HG03575 (cell line): Measurements from ENCODE around the gene GGA1.

ENCODE experiments used
- ATAC-seq: cut with Tn5 transposase; IDR thresholded peaks from one replicate; pipeline ENCODE4 v1.9.1; 2021; ENCODE audit not compliant: unreplicated experiment, insufficient number of reproducible peaks, low FRiP score; ENCODE audit errors: extremely low read depth

The GGA1 gene

DNA sequence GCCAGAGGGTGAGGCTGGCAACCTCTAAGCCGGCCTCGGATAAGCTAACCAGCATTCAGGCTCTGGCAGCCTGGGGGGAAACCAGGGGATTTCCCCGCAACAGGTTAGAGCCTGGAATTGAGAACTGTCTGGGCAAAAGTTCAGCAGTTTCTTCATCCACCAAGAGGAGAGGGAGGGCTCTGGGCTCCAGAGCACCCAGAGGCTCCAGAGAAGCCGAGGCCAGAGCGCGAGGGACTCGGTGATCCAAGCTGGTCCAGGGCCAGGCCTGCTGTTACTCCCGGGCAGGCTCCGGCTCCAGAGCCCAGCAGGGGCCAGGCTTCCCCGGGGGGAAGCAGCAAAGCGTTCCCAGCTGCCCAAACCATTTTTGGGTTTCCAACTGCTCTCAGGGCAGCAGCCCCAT, 17.5 kb downstream of the GGA1 start:
- ATAC-seq = no peak

DNA sequence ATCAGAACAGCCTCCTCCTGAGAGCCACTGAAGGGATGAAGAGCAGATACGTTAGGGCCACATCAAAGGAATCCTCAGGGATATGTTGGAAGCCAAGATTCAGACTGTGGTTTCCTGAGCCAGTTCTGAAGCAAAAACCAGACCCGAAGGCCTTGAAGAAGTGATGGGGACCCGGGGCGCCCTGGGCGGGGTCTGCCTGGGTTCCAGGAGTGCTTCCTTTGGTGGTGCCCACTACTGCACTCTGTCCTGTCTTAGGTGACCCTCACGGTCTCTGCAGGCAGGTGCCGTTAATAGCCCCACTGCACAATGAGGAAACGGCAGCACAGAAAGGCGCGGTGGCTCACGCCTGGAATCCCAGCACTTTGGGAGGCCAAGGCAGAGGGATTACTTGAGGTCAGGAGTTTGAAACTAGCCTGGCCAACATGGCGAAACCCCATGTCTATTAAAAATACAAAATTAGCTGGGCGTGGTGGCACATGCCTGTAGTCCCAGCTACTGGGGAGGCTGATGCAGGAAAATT, 18.0 kb downstream of the GGA1 start:
- no peak for ATAC-seq

DNA sequence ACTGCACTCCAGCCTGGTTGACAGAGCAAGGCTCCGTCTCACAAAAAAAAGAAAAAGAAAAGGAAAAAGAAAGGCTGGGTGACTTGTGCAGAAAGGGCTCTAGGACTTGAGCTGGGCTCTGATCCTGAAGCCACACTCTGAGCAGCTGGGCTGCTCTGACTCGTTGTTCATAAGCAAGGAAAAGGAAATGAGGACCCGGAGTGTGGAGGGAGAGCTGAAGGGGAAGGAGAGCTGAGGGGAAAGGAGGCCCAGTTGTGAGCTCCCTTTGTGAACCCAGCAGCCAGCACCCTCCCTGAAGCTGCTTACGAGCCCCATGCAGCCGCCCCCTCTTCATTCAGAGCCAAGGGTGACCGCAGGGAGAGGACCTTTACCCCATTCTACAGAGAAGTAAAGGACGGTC, 18.5 kb downstream of the GGA1 start:
- ATAC-seq = no peak

DNA sequence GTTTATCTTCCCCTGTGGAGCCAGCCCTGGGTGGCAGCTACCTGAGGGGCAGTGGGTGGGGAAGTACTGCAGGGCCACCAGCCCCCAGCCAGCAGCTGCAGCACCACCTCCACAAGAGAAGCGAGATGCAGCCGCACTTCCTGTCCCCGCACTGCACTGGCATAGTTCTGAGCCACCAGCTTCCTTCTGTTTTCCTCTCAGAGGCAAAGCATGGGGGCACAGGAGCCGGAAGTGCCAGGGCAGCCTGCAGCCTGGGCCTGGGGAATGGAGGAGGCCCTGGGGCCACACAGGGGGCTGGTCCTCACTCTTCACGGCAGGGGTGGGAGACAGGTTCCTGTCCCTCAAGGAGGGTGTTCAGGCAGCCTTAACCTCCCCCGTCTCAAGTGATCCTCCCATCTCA, 18.9 kb downstream of the GGA1 start:
- ATAC-seq = no peak

DNA sequence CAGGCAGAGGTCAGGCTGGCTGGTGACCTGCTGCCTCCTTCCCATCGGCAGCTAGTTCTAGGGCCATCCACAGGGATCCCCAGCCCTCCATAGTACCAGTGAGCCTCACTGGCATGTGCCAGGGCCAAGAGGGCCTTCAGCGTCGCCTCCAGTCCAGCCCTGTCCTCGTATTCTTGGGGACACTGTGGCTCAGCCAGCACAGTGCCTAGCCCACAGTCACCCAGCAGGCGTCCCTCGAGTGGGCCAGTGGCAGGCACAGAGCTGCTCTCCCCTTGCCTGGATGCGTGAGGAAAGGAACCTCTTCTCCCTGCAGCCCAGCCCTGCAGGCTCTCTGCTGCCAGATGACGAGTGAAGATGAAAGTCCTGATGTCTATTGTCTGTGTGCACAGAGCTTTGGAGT, 20.2 kb downstream of the GGA1 start:
- ATAC-seq = no peak

DNA sequence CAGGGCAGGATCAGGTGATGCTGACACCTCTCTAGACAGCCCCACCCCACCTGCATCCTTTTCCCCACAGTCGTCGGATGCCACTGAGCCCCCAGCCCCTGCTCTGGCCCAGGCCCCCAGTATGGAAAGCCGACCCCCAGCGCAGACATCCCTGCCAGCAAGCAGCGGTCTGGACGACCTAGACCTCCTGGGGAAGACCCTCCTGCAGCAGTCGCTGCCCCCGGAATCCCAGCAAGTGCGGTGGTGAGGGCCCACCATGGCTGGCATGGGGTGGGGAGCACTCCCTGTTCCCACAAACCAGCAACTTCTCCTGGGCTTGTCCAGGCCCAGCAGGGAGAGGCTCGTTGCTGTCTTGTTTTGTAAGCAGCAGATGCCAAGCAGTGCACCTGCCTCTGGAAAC, 21.3 kb downstream of the GGA1 start:
- no peak for ATAC-seq

DNA sequence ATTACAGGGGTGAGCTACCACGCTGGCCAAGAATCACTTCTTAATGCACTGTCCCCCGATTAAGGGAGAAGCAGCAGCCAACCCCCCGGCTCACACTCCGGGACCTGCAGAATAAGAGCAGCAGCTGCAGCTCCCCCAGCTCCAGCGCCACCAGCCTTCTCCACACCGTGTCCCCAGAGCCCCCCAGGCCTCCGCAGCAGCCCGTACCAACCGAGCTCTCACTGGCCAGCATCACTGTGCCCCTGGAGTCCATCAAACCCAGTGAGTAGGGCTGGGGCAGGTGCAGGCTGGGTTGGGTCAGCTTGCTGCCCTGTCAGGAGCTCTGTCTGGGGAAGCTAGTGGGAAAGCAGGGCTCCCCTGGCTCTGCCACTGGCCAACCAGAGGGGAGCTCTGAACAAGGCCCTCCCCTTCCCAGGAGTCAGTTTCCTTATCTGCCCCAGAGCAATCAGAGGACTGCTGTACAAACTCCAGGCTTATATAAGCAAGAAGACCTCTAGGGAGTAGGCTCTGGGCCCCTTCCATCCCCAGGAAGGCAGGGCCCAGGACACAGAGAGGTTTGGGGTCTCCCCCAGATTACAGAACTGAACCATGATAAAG, 22.3 kb downstream of the GGA1 start:
- no peak for ATAC-seq

DNA sequence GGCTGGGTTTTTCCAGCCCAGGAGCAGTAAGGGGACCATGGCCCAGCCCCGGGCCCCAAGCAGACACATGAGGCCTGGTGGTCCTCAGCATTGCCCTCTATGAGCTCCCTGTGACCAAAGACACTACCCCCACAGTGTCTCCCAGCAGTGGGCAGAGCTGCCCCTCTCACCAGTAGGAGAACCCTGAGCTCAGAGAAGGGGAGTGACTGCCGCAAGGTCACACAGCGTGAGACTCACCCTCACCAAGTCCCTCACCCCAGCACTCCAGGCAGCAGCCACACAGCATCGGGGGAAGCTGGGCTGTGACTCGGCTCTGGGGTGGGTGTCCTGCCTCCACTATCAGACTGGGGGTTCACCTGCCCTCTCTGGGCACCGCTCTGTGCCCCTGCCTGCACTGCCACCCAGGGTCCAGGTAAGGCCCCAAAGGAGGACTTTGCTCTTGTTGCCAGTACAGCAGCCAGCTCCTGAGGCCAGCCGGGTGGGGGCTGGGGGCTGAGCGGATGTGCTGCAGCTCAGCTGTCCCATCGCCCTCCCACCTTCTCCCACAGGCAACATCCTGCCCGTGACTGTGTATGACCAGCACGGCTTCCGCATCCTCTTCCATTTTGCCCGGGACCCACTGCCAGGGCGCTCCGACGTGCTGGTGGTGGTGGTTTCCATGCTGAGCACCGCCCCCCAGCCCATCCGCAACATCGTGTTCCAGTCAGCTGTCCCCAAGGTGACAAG, 23.0 kb downstream of the GGA1 start:
- ATAC-seq = no peak

DNA sequence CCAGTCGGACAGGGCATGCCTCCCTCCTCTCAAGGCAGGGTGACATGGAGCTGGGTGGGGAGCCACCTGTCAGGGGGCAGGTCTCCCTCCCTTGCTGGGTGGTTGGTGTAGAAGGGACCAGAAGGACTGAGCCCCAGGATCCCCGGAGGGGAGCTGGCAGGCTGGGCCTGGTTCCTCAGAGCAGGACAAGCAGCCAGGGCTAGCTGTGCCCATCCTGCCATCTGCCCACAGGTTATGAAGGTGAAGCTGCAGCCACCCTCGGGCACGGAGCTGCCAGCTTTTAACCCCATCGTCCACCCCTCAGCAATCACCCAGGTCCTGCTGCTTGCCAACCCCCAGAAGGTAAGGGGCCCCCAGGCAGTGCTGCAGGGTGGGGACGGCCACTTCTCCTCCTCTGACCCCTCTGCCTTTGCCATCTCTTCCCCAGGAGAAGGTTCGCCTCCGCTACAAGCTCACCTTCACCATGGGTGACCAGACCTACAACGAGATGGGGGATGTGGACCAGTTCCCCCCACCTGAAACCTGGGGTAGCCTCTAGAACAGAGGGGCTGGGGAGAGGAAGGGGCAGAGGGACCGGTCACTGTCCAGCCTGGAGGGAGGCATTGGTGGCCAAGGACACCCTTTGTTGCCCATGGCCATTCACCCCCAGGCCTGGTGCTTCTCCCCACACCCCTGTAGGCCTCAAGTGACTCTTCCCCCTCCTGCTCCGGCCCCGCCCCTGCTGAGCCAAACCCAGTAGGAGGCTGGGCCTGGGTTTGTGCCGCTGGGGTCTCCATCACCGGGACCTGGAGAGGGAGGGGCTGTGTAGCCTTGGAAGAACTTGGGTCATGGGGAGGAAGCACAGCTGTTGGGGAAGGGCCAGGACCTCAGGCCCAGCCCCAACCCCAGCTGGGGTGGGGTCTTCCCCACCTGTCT, 23.8 kb downstream of the GGA1 start:
- no peak for ATAC-seq

DNA sequence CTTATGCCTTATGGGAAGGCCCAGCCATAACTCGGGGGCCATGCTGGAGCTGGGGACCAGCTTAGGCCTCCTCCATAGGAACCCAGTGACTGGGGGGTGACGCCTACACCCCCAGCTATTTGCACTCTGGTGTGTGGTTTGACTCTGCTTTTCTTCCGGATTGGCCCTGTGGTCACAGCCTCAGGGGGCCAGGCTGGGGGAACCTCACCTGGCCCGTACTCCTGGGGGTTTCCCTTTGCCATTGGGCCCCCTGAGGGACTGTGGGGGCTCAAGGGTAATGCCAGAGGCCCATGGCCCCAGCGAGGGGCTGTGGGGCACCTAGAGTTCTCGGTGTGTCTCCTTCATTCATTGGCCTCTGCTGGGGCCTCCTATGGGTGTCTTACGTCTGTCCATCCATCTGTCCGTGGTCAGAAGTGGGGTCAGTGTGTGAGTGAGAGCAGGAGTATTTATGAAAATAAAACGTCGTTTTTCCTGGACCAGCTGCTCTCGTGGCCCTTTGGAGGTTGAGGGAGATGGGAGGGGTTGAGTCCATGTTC, 24.5 kb downstream of the GGA1 start:
- peak; percentile 25 for ATAC-seq

DNA sequence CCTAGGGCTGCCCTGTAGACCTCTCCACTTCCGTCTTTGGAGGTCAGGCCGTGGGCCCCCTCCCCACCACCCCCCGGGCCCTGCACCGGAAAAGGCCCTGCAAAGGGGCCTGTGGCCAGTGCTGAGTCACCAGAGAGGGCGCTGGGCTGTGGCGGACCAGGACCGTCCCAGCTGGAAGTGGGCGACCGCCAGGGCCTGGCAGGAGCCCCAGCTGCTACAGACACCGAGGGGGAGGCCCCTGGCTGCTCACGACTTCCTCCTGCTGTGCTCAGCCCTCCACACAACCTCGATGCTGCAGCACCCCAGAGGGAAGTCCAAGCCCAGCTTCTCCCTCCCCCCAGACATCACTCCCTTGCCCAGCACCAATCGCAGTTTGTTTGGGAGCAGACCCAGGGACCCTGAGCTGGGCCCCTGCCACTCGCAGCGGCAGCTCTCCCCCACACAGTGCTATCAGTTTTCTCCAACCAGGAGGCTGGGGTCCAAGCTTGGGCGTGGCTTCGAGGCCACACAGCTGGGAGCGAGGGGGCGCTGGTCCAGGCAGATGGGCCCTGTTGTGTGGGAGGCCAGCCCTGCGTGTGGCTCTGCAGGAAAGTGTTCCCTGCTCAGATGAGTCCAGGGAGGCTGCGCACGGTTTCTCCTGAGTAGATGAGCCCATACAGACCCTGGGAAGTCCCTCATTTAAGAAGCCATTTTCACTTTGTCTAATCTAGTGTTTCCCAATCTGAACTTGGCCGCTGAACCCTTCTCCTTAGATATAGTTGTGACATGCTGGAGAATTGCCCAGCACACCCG, 25.2 kb downstream of the GGA1 start:
- ATAC-seq = peak; percentile 19

DNA sequence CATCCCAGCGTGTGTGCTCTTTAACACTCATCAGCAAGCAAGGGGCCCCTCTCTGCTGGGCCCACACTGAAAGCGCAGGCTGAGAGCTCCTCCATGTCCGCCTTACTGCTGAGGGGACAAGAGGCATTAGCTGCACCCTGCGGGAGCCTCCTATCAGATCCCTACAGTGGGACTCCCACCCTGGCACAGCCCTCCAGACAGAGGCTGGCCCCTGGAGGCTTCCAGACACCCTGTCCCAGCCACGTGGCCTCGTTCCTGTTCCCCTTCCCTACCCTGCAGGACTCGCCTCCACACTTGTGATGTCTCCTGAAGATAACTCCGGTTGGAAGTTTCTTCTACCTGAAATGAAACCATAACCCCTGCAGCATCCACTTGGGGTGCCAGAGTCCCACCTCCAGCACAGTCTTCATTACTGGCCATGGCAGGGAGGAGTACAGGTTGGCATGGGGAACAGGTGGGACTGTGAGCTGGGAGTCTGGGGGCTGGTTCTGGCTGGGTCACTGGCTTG, 25.8 kb downstream of the GGA1 start:
- ATAC-seq = no peak

DNA sequence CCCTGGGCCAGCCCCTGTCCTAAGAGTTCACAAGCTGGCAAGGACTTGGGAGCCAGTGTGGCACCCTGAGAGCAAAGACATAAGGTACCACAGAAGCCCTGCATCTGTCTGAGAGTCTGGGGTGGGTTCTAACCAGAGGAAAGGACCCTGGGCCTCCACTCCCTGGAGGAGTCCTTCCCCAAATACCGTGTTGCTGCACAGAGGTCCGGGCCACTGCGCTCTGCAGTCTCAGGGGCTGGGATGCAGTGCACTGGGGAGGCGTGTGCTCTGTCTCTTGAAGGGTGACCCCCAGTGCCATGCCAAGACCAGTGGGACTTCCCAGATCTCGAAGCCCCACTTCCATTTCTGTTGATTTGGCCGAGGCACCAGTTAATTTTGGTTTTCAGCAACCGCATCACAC, 26.5 kb downstream of the GGA1 start:
- no peak for ATAC-seq

DNA sequence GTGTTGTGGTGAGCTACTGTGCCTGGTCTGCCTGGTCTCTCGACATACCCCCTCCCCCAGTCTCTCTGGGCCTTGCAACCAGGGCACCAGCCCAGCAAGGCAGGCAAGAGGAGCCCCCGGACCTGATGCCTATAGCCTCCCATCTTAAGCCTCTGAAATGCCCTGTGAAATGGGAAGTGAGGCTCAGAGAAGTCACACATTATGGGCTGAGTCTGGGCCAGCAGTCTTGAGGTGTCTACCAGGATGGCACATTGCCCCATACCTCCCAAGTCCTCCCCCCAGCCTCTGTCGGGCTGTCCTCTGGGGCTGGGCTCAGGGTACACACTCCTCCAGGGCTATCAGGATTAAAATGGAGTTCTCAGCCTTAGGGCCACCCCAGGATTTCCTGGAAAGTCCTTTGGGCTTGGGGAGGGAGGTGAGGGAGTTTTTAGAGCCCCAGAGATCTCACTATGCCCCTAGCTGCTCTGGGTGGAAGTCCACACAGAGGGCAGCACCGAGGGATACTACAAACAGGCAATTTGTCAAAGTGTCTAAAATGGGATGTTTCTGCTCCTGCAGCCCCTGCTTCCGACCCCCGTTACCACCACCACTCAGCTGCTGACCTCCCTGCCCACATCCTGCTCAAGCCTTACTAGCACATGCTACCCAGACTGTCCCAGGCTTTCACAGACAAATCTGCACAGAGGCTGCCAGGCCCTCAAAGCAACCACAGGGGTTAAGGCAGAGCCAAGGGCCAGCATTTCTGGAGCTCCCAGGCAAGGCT, 27.7 kb downstream of the GGA1 start:
- no peak for ATAC-seq

DNA sequence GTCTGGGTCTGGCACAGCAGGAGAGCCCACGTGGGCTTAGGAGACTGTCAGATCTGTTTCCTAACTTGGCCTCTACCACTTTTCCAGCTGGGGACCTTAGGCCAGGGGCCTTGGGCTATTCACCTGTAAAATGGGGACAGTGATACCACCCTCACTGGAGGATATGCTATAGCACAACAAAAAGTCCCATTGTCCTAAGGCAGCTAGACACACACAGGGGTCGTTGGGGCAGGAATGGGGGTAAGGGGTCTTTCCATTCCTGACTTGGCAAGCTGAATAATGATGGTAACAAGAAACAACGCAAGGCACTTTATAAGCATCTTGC, 28.3 kb downstream of the GGA1 start:
- ATAC-seq = no peak

DNA sequence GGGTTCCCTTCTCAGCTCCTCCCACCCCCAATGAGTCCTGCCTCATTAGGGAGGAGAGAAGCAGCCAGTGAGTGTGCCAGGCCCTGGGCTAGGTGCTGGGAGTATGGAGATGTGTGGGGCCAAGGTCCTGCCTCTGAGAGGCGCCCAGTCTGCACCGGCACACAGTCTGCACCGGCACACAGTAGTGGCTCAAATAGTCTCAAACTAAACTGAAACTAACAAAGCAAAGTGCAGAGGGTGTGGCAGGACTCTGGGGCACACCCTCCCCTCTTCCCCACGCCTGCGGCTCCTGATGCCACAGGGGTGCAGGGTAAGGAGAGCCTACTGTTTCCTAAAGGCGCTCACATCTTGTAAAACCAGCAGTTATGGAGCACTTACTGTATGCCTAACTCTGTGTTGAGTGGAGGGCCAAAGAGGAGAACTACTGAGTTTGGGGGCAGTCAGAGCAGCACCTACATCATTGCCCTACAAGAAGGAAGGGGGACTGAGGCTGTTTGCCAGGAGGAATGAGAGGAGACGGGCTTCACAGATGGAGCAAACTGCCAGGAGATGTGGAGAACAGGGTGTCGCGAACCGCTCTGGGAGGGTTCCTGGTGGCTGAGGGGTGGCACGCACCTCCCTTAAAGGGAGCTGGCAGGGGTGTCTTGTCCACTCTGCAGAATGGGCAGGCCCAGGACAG, 29.9 kb downstream of the GGA1 start:
- ATAC-seq = no peak

DNA sequence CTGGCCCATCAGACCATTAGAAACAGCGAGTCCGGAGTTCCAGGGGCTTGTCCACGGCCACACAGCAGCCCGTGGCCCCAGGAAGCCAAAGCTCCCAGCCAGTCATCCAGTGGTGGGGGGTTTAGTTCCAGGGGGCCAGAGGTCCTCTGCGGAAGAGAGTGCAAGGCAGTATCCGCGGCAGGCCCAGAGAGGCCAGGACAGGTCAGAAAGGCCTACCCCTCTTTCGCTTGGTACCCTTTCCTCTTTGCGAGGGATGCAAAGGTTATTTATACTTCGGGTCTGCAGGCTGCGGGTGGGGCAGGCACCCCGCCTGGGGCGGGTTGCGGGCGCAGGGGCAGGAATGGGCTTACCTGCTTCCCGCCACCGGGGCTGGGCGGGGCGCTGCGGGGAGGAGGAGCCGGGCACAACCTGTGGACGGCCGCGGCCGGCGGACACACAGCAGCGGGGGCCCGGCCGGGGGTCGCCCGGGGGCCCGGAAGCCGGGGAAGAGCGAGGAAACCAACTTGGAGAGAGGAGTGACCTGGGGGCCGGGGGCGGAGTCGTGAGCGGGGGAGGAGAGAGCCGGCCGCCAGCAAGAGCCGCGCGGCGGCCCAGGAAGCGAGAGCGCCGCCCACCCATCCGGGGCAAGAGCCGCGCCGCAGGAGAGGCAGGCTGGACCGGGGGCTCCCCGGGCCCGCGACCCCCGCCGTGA, 30.6 kb downstream of the GGA1 start, which contains the start of gene SH3BP1:
Gene SH3BP1 (plus strand): TSS at position 600 of the 691 bp plus-strand sequence. CDS start 119 bp downstream, outside the sequence.
- ATAC-seq = no peak
